Left lung (tissue), 10 donors: Measurements from ENCODE around the gene MMP27. TPM values are rescaled to one million over a fixed set of nuclear protein-coding genes. Genes with fewer than 3 reads are reported as not detected.
"Not testable (repeated sequence)": the region's sequence is repeated elsewhere in the genome, so short reads cannot be mapped to it uniquely, and the experiment has no call there.

Source experiments
- ATAC-seq: fragments of 200-7000 bp; cut with Tn5 transposase; one replicate; pipeline ENCODE4 v1.9.1; 2020; ENCODE audit warnings: moderate library complexity
- DNase-seq, 4 donors: peaks; one replicate each; pipeline ENCODE4 v3.0.0-alpha.2; 2013 to 2020
- H3K27ac ChIP-seq, 2 donors: fragments of 200-600 bp; sonication (generic) in 1 of 2; one replicate each; pipeline versions ENCODE4 v1.5.0 to v1.8.0; 2020 to 2021
- H3K27me3 ChIP-seq, 2 donors: fragments of 200-600 bp; sonication (generic) in 1 of 2; one replicate each; pipeline versions ENCODE4 v1.5.0 to v1.8.0; 2020 to 2021
- H3K36me3 ChIP-seq, 2 donors: fragments of 200-600 bp; sonication (generic) in 1 of 2; one replicate each; pipeline versions ENCODE4 v1.5.0 to v1.8.0; 2020 to 2021
- H3K4me1 ChIP-seq, 2 donors: fragments of 200-600 bp; one replicate each; pipeline ENCODE4 v1.8.0; 2021
- H3K4me3 ChIP-seq, 2 donors: fragments of 200-600 bp; sonication (generic) in 1 of 2; one replicate each; pipeline versions ENCODE4 v1.5.0 to v1.8.0; 2020 to 2021; ENCODE audit warnings: mild to moderate bottlenecking in 1 of 2
- H3K9me3 ChIP-seq, 2 donors: fragments of 200-600 bp; sonication (generic) in 1 of 2; one replicate each; pipeline versions ENCODE4 v1.5.0 to v1.8.0; 2020 to 2021
- intact Hi-C, 2 donors: fragments of 100-400 bp; cut with DNase I; formaldehyde crosslinking; loops; one replicate each; pipeline versions ENCODE4 v1.11.2 to v1.14.2; 2022
- polyA plus RNA-seq, 6 donors: library from polyadenylated mRNA; unstranded; fragments of 120-200 nt; gene quantifications; one replicate each; pipeline ENCODE4 v1.2.1, GENCODE V29; 2013; ENCODE audit not compliant: insufficient read length in 6 of 6
- total RNA-seq, 2 donors: library from RNA; stranded (reverse); fragmentation: NEBNext Ultra II Directional; extraction: Animal tissue kit (Norgen Biotek cat#: 25700); gene quantifications; one replicate each; pipeline ENCODE4 v1.2.1, GENCODE V29; 2021
- TF ChIP-seq, protein P1 (sequence below), 2 donors: fragments of 200-600 bp; sonication (generic) in 1 of 2; IDR thresholded peaks; one replicate each; pipeline versions ENCODE4 v1.5.0 to v1.8.0; 2021; ENCODE audit warnings: antibody characterized with exemption in 2 of 2
- donor health status: DM: no; HTN: yes; CAD: no.
- donor health status: DM: no; HTN: no; CAD: no.

The MMP27 gene
- total and polyA plus RNA-seq, 8 donors: not detected

DNA sequence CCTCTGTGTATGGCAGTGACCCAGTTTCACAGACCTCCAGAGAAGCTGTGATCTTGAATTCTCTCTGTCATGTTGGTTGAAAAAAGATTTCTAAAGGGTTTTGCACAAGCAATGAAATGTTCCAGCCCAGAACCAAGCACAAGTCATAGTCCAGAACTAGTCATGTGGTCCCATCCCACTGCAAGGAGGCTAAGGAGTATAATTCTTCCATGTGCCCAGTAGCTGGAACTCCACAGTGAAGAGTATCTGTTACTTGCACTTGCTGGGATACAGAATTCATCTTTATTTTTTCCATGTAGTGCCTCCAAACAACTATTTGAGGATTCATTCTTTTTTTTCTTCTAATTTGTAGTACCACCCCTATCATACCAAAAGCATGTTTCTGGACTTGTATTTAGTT, 29.1 kb upstream of the MMP27 start:
- Histone ChIP-seq H3K9me3 (no peaks in the 10 kb centered on the region), H3K36me3 (no peaks in the 10 kb centered on the region), H3K27me3 (no peaks in the 10 kb centered on the region), H3K4me1 (no peaks in the 10 kb centered on the region), H3K27ac (no peak overlapping the region), H3K4me3 (no peak overlapping the region)
- TF ChIP-seq, protein P1, sequence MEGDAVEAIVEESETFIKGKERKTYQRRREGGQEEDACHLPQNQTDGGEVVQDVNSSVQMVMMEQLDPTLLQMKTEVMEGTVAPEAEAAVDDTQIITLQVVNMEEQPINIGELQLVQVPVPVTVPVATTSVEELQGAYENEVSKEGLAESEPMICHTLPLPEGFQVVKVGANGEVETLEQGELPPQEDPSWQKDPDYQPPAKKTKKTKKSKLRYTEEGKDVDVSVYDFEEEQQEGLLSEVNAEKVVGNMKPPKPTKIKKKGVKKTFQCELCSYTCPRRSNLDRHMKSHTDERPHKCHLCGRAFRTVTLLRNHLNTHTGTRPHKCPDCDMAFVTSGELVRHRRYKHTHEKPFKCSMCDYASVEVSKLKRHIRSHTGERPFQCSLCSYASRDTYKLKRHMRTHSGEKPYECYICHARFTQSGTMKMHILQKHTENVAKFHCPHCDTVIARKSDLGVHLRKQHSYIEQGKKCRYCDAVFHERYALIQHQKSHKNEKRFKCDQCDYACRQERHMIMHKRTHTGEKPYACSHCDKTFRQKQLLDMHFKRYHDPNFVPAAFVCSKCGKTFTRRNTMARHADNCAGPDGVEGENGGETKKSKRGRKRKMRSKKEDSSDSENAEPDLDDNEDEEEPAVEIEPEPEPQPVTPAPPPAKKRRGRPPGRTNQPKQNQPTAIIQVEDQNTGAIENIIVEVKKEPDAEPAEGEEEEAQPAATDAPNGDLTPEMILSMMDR (IDR thresholded peaks at IDR 0.05): no peak
- no peak for ATAC-seq
- intact Hi-C loops: no loop called here
- no peak for DNase-seq

DNA sequence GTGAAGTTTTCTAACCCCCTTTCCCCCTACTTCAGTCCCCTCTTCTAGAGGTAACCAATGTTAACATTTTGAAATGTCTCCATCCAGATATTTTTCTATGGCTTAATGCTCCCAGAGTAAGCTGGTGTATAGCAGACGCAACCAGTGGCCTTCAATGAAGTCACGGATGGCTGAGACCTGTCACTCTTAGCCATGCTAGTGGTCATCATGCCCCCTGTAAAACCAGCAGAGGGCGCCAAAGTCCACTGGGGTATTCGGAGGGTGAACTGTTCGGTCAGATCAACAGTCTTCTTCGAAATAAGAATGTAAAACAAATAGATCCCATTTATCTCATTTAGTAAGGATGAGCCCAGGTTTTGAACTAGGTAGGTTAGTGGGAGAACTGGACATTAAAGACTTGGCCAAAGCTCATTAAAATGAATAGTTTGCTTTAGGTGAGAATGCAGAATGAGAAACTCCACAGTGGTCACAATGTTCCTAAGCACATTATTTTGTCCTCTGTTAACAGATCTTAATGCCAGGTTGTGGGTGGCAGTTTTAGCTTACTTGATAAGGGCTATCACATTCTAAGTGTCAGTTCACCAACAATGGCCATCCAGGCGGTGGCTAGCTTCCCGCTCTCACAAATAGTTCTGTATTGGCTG, 27.8 kb upstream of the MMP27 start:
- no peak overlapping the region for H3K4me3 ChIP-seq
- peaks cover 0 to 3% of the 10 kb centered on the region in 2 donors for H3K4me1 ChIP-seq
- H3K36me3 ChIP-seq: no peaks in the 10 kb centered on the region
- H3K27ac ChIP-seq: no peak overlapping the region
- H3K27me3 ChIP-seq: no peaks in the 10 kb centered on the region
- ATAC-seq (peak; percentile 93), DNase-seq (peak in 2 of 4 donors; percentile 70 to 83)
- TF ChIP-seq, protein P1 (IDR thresholded peaks at IDR 0.05): peak; percentile 45 to 75
- intact Hi-C loops: no loop called here
- no peaks in the 10 kb centered on the region for H3K9me3 ChIP-seq

DNA sequence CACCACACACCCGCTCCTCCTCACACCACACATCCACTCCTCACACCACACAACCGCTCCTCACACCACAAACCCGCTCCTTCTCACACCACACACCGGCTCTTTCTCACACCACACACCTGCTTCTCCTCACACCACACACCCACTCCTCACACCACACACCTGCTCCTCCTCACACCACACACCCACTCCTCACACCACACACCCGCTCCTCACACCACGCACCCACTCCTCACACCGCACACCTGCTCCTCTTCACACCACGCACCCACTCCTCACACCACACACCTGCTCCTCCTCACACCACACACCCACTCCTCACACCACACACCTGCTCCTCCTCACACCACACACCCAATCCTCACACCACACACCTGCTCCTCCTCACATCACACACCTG, 25.4 kb upstream of the MMP27 start:
- H3K27ac ChIP-seq, H3K4me3 ChIP-seq, H3K9me3 ChIP-seq, H3K27me3 ChIP-seq, ATAC-seq, H3K36me3 ChIP-seq, intact Hi-C loops: not testable (repeated sequence)
- peak in 1 of 4 donors; percentile 24 for DNase-seq
- H3K4me1 ChIP-seq: peaks cover 0 to 20% of the 10 kb centered on the region in 2 donors

DNA sequence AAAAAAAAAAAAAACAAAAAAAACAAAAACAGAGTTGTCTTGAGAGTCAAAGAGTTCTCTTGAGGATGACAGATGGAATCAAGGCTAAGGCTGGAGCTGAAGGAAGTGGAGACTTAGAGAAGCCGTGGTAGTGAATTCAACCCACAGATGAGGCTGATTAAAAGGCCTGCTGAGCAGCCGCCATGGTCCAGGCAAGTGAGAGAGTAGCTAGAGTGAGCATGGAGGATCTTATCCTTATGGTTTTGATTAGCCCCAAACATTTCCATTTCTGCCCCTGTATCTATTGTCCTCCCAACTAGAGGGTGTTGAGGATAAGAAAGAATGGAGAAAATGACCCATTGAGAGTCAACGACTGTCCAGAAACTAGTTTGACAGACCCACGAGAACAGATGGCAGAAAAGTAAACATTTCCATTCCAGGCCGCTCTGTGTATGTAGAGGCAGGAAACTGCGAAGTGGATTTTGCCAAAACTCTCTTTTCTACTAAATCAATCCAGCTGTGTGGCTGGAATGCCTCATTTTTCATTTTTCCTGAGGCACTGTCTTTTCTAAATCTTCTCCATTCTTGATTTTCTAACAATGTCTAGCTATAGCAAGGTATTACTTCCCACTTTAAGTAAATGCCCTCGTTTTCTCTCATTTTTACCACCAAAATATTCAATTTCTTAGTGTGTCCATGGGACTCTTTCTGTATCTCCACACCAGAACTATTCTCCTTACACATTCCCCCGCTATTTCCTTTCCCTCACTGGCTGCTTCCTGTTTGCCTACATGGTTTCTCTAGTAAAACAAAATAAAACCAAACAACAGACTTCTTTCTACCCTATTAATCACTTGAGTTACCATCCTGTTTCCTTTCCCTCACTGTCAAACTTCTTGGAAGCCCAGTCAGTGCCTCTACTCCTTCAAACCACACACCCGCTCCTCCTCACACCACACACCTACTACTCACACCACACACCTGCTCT, 24.6 kb upstream of the MMP27 start:
- ATAC-seq (no peak), DNase-seq (peak in 1 of 4 donors; percentile 14)
- Histone ChIP-seq H3K27ac (no peak overlapping the region), H3K4me3 (no peak overlapping the region), H3K36me3 (no peaks in the 10 kb centered on the region), H3K4me1 (peaks cover 0 to 20% of the 10 kb centered on the region in 2 donors), H3K27me3 (no peaks in the 10 kb centered on the region), H3K9me3 (no peaks in the 10 kb centered on the region)
- intact Hi-C loops: no loop called here
- TF ChIP-seq, protein P1 (IDR thresholded peaks at IDR 0.05): no peak

DNA sequence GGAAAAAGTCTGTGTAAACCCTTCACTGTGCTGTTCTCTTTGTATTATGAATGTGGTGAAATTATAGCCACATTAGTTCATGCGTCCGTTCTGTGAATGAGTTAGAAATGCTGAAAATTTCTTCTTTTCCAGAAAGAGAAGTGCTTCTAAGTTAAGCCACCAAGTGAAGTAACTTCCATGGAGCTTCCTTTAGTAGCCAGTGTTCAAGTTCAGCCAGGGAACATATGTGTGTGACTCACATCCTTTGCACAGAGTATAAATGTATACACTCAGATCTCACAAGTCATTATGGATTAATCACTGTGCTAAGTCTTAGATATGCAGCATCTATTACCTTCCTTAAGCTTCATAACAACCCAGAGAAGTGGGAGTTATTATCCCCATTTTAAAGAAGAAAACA, 22.3 kb upstream of the MMP27 start:
- ATAC-seq (peak; percentile 61), DNase-seq (no peak)
- Histone ChIP-seq H3K36me3 (no peaks in the 10 kb centered on the region), H3K27me3 (no peaks in the 10 kb centered on the region), H3K9me3 (no peaks in the 10 kb centered on the region), H3K27ac (peak overlapping the region in 1 of 2 donors; percentile 62), H3K4me1 (peaks cover 0 to 25% of the 10 kb centered on the region in 2 donors), H3K4me3 (no peak overlapping the region)
- intact Hi-C loops: no loop called here
- TF ChIP-seq, protein P1 (IDR thresholded peaks at IDR 0.05): no peak
